ENCODE results near the gene ENDOV. TPM values are rescaled to one million over a fixed set of nuclear protein-coding genes. Genes with fewer than 3 reads are reported as not detected.
"Not testable (repeated sequence)": the region's sequence is repeated elsewhere in the genome, so short reads cannot be mapped to it uniquely, and the experiment has no call there.

Gene ENDOV
- total RNA-seq, 2 donors from 2014 or later = 19.1 to 25.3 TPM

GRCh38 chr17:80402959-80403358 is 12.0 kb upstream of the ENDOV start:
- no peaks in the 10 kb centered on the region for H3K4me1 ChIP-seq
- H3K27me3 ChIP-seq = no peaks in the 10 kb centered on the region
- no peak overlapping the region for H3K4me3 ChIP-seq
- TF ChIP-seq, protein P1, sequence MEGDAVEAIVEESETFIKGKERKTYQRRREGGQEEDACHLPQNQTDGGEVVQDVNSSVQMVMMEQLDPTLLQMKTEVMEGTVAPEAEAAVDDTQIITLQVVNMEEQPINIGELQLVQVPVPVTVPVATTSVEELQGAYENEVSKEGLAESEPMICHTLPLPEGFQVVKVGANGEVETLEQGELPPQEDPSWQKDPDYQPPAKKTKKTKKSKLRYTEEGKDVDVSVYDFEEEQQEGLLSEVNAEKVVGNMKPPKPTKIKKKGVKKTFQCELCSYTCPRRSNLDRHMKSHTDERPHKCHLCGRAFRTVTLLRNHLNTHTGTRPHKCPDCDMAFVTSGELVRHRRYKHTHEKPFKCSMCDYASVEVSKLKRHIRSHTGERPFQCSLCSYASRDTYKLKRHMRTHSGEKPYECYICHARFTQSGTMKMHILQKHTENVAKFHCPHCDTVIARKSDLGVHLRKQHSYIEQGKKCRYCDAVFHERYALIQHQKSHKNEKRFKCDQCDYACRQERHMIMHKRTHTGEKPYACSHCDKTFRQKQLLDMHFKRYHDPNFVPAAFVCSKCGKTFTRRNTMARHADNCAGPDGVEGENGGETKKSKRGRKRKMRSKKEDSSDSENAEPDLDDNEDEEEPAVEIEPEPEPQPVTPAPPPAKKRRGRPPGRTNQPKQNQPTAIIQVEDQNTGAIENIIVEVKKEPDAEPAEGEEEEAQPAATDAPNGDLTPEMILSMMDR (IDR thresholded peaks at IDR 0.05) = no peak
- intact Hi-C loops (cut with DNase I) = no loop called here
- H3K9me3 ChIP-seq = no peaks in the 10 kb centered on the region
- H3K9ac ChIP-seq (ENCODE audit: low read depth in 2 of 2, low read length in 2 of 2) = no peak overlapping the region
- DNase-seq = no peak
- no peak overlapping the region for H3K27ac ChIP-seq
- H3K36me3 ChIP-seq = no peaks in the 10 kb centered on the region

DNA sequence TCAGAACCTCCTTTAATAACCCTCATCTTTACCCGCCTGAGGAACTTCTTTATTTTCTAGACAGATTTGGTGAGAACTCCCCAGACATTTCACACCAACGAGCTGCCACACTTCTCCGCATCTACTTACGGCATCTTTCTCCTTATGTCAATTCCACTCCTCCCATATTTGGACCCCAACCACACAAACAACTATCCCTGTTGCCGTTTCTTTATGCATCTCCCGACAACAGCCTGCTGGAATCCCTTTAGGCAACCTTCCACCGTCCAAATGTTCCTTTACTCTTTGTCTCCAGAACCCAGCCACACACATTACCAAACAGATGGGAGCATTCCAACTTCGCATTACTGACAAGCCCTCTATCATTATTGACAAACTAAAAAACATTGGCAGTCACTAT is 8.8 kb upstream of the ENDOV start:
- H3K27me3 ChIP-seq = no peaks in the 10 kb centered on the region
- no peak overlapping the region for H3K9ac ChIP-seq (ENCODE audit: low read depth in 2 of 2, low read length in 2 of 2)
- H3K4me3 ChIP-seq = no peak overlapping the region
- TF ChIP-seq, protein P1 (IDR thresholded peaks at IDR 0.05) = no peak
- H3K4me1 ChIP-seq = no peaks in the 10 kb centered on the region
- intact Hi-C loops (cut with DNase I) = no loop called here
- H3K9me3 ChIP-seq = no peaks in the 10 kb centered on the region
- no peak overlapping the region for H3K27ac ChIP-seq
- H3K36me3 ChIP-seq = no peaks in the 10 kb centered on the region
- DNase-seq = no peak

DNA sequence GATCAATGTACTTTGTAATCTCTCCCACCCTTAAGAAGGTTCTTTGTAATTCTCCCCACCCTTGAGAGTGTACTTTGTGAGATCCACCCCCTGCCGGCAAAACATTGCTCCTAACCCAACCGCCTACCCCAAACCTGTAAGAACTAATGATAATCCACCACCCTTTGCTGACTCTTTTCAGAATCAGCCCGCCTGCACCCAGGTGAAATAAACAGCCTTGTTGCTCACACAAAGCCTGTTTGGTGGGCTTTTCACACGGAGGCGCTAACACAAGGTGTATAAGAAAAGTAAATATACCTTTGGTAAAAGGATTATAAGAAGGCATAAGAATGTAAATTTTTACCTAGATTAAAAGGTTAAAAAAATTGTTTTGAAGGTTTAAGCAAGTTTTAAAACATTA is 7.0 kb upstream of the ENDOV start:
- H3K9me3 ChIP-seq; H3K9ac ChIP-seq (ENCODE audit: low read depth in 2 of 2, low read length in 2 of 2); DNase-seq; H3K27me3 ChIP-seq; H3K4me3 ChIP-seq; H3K36me3 ChIP-seq; H3K27ac ChIP-seq; H3K4me1 ChIP-seq; intact Hi-C loops (cut with DNase I): not testable (repeated sequence)

DNA sequence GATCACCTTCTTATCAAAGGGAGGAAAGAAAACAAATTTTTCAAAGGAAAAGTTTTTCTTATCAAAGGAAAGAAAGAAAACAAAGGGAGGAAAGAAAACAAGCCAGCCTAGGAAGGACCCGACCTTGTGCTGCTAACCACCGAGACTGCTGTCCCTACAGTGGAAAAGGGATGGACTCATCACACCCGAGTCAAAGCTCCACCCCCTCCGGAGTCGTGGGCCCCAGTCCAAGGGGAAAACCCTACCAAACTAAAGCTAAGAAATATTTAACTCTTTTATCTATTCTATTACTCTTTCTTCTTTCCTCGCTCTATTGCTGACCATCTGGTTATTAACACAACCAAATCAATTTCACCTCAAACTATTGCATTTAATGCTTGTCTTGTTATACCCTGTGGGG is 6.1 kb upstream of the ENDOV start:
- H3K27ac ChIP-seq = no peak overlapping the region

DNA sequence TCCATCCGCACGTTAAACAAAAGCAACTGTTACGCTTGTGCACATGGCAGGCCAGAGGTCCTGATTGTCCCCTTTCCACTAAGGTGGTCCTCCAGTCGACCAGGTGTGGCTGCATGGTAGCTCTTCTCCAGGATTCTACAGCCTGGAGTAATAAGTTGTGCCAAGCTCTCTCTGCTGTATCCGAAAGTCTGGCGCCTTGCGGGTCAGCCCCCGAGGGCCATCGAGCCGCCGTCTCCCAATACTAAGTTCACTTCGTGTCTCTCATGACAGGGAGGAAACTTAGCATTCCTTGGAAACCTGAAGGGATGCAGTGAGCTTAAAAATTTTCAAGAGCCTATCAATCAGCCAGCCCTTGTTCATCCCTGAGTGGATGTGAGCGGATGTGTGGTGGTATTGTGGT is 5.3 kb upstream of the ENDOV start:
- H3K27ac ChIP-seq = no peak overlapping the region
- no peaks in the 10 kb centered on the region for H3K4me1 ChIP-seq
- TF ChIP-seq, protein P1 (IDR thresholded peaks at IDR 0.05) = no peak
- no peak for DNase-seq
- intact Hi-C loops (cut with DNase I) = no loop called here
- no peak overlapping the region for H3K4me3 ChIP-seq
- no peaks in the 10 kb centered on the region for H3K27me3 ChIP-seq
- H3K9me3 ChIP-seq = no peaks in the 10 kb centered on the region
- no peaks in the 10 kb centered on the region for H3K36me3 ChIP-seq
- no peak overlapping the region for H3K9ac ChIP-seq (ENCODE audit: low read depth in 2 of 2, low read length in 2 of 2)

More for the DNA sequence above, 6.1 kb upstream of the ENDOV start:
- Histone ChIP-seq H3K27me3 (no peaks in the 10 kb centered on the region), H3K9me3 (no peaks in the 10 kb centered on the region), H3K36me3 (no peaks in the 10 kb centered on the region), H3K4me1 (no peaks in the 10 kb centered on the region), H3K9ac (ENCODE audit: low read depth in 2 of 2, low read length in 2 of 2) (no peak overlapping the region), H3K4me3 (no peak overlapping the region)
- intact Hi-C loops (cut with DNase I) = no loop called here
- no peak for DNase-seq
- TF ChIP-seq, protein P1 (IDR thresholded peaks at IDR 0.05) = no peak

DNA sequence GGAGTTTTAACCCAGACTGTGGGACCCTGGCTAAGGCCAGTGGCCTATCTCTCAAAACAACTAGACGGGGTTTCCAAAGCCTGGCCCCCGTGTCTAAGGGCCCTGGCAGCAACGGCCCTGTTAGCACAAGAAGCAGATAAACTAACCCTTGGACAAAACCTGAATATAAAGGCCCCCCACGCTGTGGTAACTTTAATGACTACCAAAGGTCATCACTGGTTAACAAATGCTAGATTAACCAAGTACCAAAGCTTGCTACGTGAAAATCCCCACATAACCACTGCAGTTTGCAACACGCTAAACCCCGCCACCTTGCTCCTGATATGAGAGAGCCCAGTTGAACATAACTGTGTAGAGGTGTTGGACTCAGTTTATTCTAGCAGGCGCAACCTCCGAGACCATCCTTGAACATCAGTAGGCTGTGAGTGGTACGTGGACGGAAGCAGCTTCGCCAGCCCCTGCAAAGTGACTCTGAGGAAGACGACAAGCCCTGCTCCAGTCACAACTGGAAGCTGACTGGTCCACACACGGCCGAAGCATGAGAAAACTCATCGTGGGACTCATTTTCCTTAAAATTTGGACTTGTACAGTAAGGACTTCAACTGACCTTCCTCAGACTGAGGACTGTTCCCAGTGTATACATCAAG is 4.4 kb upstream of the ENDOV start:
- H3K9ac ChIP-seq (ENCODE audit: low read depth in 2 of 2, low read length in 2 of 2); DNase-seq; H3K27ac ChIP-seq; H3K36me3 ChIP-seq; intact Hi-C loops (cut with DNase I); H3K27me3 ChIP-seq; H3K9me3 ChIP-seq; H3K4me3 ChIP-seq; H3K4me1 ChIP-seq: not testable (repeated sequence)

Measured in colonic mucosa (tissue), 4 donors.